ENCODE data around the gene KANK4.

The KANK4 gene

GRCh38 chr1:62356257-62356835 lies 37.1 kb upstream of the KANK4 start:
- TF ChIP-seq TOX (CRISPR knock-in tag; IDR thresholded peaks at IDR 0.05; ENCODE audit: borderline replicate concordance) (no peak), ZC3H10 (CRISPR knock-in tag; IDR thresholded peaks at IDR 0.05) (no peak), ARNTL (CRISPR knock-in tag; IDR thresholded peaks at IDR 0.05; ENCODE audit: borderline replicate concordance, low read depth) (no peak), ZNF8 (CRISPR knock-in tag; IDR thresholded peaks at IDR 0.05) (no peak), OSR1 (CRISPR knock-in tag; IDR thresholded peaks at IDR 0.05) (no peak), PPARA (CRISPR knock-in tag; IDR thresholded peaks at IDR 0.05; ENCODE audit: borderline replicate concordance) (no peak), POU6F1 (CRISPR knock-in tag; IDR thresholded peaks at IDR 0.05; ENCODE audit: borderline replicate concordance, low read depth) (no peak), GLIS3 (CRISPR knock-in tag; IDR thresholded peaks at IDR 0.05) (no peak)
- peak; percentile 82 for ATAC-seq

GRCh38 chr1:62355095-62355494 lies 35.9 kb upstream of the KANK4 start:
- TF ChIP-seq GLIS3 (CRISPR knock-in tag; IDR thresholded peaks at IDR 0.05) (no peak), CSDC2 (CRISPR knock-in tag; IDR thresholded peaks at IDR 0.05) (no peak), ZC3H10 (CRISPR knock-in tag; IDR thresholded peaks at IDR 0.05) (no peak), ZNF8 (CRISPR knock-in tag; IDR thresholded peaks at IDR 0.05) (no peak), CREB5 (CRISPR knock-in tag; IDR thresholded peaks at IDR 0.05; ENCODE audit: low read depth) (no peak), PATZ1 (CRISPR knock-in tag; IDR thresholded peaks at IDR 0.05; ENCODE audit: borderline replicate concordance) (no peak), OSR1 (CRISPR knock-in tag; IDR thresholded peaks at IDR 0.05) (no peak), POU6F1 (CRISPR knock-in tag; IDR thresholded peaks at IDR 0.05; ENCODE audit: borderline replicate concordance, low read depth) (no peak), RARB (CRISPR knock-in tag; IDR thresholded peaks at IDR 0.05) (no peak), TOX (CRISPR knock-in tag; IDR thresholded peaks at IDR 0.05; ENCODE audit: borderline replicate concordance) (no peak), ZFP3 (CRISPR knock-in tag; IDR thresholded peaks at IDR 0.05) (no peak), ISL1 (CRISPR knock-in tag; IDR thresholded peaks at IDR 0.05) (no peak), ZNF70 (CRISPR knock-in tag; IDR thresholded peaks at IDR 0.05) (no peak), TCF4 (CRISPR knock-in tag; IDR thresholded peaks at IDR 0.05; ENCODE audit: borderline replicate concordance) (no peak), BACH2 (CRISPR knock-in tag; IDR thresholded peaks at IDR 0.05; ENCODE audit: borderline replicate concordance) (no peak), PPARA (CRISPR knock-in tag; IDR thresholded peaks at IDR 0.05; ENCODE audit: borderline replicate concordance) (no peak), CSRNP3 (CRISPR knock-in tag; IDR thresholded peaks at IDR 0.05) (no peak), ARNTL (CRISPR knock-in tag; IDR thresholded peaks at IDR 0.05; ENCODE audit: borderline replicate concordance, low read depth) (no peak), ZFP30 (CRISPR knock-in tag; IDR thresholded peaks at IDR 0.05) (no peak), SNAI2 (CRISPR knock-in tag; IDR thresholded peaks at IDR 0.05) (no peak)
- ATAC-seq, result no peak

- ATAC-seq, result no peak
- TF ChIP-seq SNAI2 (CRISPR knock-in tag; IDR thresholded peaks at IDR 0.05) (no peak), PATZ1 (CRISPR knock-in tag; IDR thresholded peaks at IDR 0.05; ENCODE audit: borderline replicate concordance) (no peak), TCF4 (CRISPR knock-in tag; IDR thresholded peaks at IDR 0.05; ENCODE audit: borderline replicate concordance) (no peak), BACH2 (CRISPR knock-in tag; IDR thresholded peaks at IDR 0.05; ENCODE audit: borderline replicate concordance) (no peak), ESRRG (CRISPR knock-in tag; IDR thresholded peaks at IDR 0.05) (no peak), ARNTL (CRISPR knock-in tag; IDR thresholded peaks at IDR 0.05; ENCODE audit: borderline replicate concordance, low read depth) (no peak), CSRNP3 (CRISPR knock-in tag; IDR thresholded peaks at IDR 0.05) (no peak), ZNF70 (CRISPR knock-in tag; IDR thresholded peaks at IDR 0.05) (no peak), CREB5 (CRISPR knock-in tag; IDR thresholded peaks at IDR 0.05; ENCODE audit: low read depth) (no peak), TOX (CRISPR knock-in tag; IDR thresholded peaks at IDR 0.05; ENCODE audit: borderline replicate concordance) (no peak), ZFP30 (CRISPR knock-in tag; IDR thresholded peaks at IDR 0.05) (no peak), ZNF8 (CRISPR knock-in tag; IDR thresholded peaks at IDR 0.05) (no peak)
Measured at GRCh38 chr1:62353853-62354252, 34.6 kb upstream of the KANK4 start.
